DND-41 (cell line): Measurements from ENCODE around the gene STMN1.
"Not testable (repeated sequence)": the region's sequence is repeated elsewhere in the genome, so short reads cannot be mapped to it uniquely, and the experiment has no call there.

Experiments used
- ATAC-seq: fragments of 200-7000 bp; cut with Tn5 transposase; 3 replicates; pipeline ENCODE4 v1.9.1; 2021; ENCODE audit warnings: low read depth; ENCODE audit not compliant: insufficient read depth
- DNase-seq: peaks from one replicate; pipeline ENCODE4 v3.0.0-alpha.2; 2020
- H2AFZ ChIP-seq: 2 replicates; pipeline ENCODE4 v1.6.0; 2012; ENCODE audit warnings: low read depth, low read length
- H3K27ac ChIP-seq: 2 replicates; pipeline ENCODE4 v1.5.1; 2012; ENCODE audit warnings: low read length, inconsistent platforms
- H3K27me3 ChIP-seq: fragments of 200-600 bp; sonication (generic); 2 replicates; pipeline ENCODE4 v1.6.0; 2012; ENCODE audit warnings: low read length, mild to moderate bottlenecking, inconsistent platforms; ENCODE audit not compliant: insufficient read depth, poor library complexity
- H3K36me3 ChIP-seq: 2 replicates; pipeline ENCODE4 v1.5.1; 2012; ENCODE audit warnings: low read length, inconsistent platforms; ENCODE audit not compliant: insufficient read depth
- H3K4me1 ChIP-seq: 2 replicates; pipeline ENCODE4 v1.5.1; 2012; ENCODE audit warnings: mild to moderate bottlenecking, low read length; ENCODE audit not compliant: insufficient read depth
- H3K4me2 ChIP-seq: 2 replicates; pipeline ENCODE4 v1.6.0; 2012; ENCODE audit warnings: mild to moderate bottlenecking, moderate library complexity, low read length, inconsistent platforms; ENCODE audit not compliant: insufficient read depth
- H3K4me3 ChIP-seq, 2 experiments: fragments of 200-600 bp in 1 of 2; shearing (Covaris generic) in 1 of 2; 2 replicates each; pipeline ENCODE4 v1.5.1; 2012 to 2016; ENCODE audit warnings: inconsistent platforms in 2 of 2, low read length in 2 of 2, mild to moderate bottlenecking in 2 of 2, low read depth in 1 of 2, moderate library complexity in 1 of 2
- H3K79me2 ChIP-seq: 2 replicates; pipeline ENCODE4 v1.6.0; 2012; ENCODE audit warnings: low read length, inconsistent platforms; ENCODE audit not compliant: insufficient read depth
- H3K9ac ChIP-seq: 2 replicates; pipeline ENCODE4 v1.6.0; 2012; ENCODE audit warnings: low read depth, mild to moderate bottlenecking, inconsistent platforms, low read length, moderate library complexity
- H3K9me3 ChIP-seq: 2 replicates; pipeline ENCODE4 v1.5.1; 2012; ENCODE audit warnings: low read length, moderate library complexity, mild to moderate bottlenecking, inconsistent platforms; ENCODE audit not compliant: insufficient read depth, severe bottlenecking
- H4K20me1 ChIP-seq: 2 replicates; pipeline ENCODE4 v1.6.0; 2012; ENCODE audit warnings: low read length; ENCODE audit not compliant: insufficient read depth
- EZH2 ChIP-seq: IDR thresholded peaks from 3 replicates; pipeline ENCODE4 v1.6.1; 2012; ENCODE audit warnings: borderline replicate concordance, low read depth, mild to moderate bottlenecking, moderate library complexity, low read length, inconsistent platforms; ENCODE audit not compliant: severe bottlenecking
- TF ChIP-seq, protein P1 (sequence below): IDR thresholded peaks from 2 replicates; pipeline ENCODE4 v1.5.1; 2012; ENCODE audit warnings: borderline replicate concordance, low read length, moderate library complexity, mild to moderate bottlenecking; ENCODE audit not compliant: poor library complexity, severe bottlenecking; ENCODE audit errors: extremely low read depth

Gene STMN1

DNA sequence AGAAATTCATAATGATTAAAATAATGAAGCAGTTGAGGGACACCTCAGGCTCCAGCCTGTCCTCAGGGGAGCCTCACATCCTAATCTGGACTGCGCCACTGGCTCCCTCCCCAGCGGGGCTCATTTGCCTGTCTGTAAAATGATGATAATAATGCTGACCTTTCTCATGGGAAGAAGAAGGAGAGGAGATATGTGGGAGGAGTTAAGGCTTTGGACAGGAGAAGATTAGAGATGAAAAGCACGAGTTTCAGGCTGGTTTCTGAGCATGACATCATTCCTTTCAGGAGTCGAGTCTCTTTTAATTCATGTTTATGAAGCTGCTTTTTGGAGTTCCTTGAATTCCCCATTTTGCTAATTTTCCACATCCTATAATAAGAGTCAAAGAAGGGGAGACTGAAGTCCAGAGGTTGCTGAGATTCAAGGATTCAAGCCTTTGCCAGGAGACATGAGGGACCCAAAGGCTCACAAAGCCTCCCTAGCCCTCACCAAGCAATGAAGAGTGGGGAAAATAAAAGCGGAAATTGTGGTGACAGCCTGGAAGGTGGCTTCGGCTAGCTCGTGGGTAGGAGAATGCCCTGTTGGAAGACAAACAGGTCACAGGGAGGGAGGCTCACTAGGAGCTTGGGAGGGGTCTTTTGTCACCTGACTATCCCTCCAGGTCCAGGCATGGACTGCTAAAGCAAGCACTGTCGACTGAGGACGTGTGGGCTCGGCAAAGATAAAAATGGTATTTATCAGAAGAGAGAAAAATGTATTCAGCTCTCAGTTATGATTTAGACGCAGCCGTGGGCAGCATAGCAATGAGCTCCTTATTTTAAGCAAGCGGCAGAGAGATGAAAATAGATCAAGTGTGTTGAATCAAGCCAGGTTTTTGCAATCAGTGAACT lies 27.5 kb upstream of the STMN1 start:
- Histone ChIP-seq H3K36me3 (no peaks in the 10 kb centered on the region), H3K27me3 (no peaks in the 10 kb centered on the region), H3K27ac (peak overlapping the region; percentile 41), H3K4me3 (no peak overlapping the region), H4K20me1 (no peaks in the 10 kb centered on the region), H3K9ac (no peak overlapping the region), H3K4me1 (peaks cover 12% of the 10 kb centered on the region), H2AFZ (no peak overlapping the region), H3K9me3 (no peaks in the 10 kb centered on the region), H3K79me2 (no peaks in the 10 kb centered on the region), H3K4me2 (no peak overlapping the region)
- TF ChIP-seq, protein P1, sequence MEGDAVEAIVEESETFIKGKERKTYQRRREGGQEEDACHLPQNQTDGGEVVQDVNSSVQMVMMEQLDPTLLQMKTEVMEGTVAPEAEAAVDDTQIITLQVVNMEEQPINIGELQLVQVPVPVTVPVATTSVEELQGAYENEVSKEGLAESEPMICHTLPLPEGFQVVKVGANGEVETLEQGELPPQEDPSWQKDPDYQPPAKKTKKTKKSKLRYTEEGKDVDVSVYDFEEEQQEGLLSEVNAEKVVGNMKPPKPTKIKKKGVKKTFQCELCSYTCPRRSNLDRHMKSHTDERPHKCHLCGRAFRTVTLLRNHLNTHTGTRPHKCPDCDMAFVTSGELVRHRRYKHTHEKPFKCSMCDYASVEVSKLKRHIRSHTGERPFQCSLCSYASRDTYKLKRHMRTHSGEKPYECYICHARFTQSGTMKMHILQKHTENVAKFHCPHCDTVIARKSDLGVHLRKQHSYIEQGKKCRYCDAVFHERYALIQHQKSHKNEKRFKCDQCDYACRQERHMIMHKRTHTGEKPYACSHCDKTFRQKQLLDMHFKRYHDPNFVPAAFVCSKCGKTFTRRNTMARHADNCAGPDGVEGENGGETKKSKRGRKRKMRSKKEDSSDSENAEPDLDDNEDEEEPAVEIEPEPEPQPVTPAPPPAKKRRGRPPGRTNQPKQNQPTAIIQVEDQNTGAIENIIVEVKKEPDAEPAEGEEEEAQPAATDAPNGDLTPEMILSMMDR, result no peak
- no peak for TF ChIP-seq EZH2
- peak; percentile 56; the same call in 2 of the 3 replicates for ATAC-seq
- DNase-seq, result no peak

DNA sequence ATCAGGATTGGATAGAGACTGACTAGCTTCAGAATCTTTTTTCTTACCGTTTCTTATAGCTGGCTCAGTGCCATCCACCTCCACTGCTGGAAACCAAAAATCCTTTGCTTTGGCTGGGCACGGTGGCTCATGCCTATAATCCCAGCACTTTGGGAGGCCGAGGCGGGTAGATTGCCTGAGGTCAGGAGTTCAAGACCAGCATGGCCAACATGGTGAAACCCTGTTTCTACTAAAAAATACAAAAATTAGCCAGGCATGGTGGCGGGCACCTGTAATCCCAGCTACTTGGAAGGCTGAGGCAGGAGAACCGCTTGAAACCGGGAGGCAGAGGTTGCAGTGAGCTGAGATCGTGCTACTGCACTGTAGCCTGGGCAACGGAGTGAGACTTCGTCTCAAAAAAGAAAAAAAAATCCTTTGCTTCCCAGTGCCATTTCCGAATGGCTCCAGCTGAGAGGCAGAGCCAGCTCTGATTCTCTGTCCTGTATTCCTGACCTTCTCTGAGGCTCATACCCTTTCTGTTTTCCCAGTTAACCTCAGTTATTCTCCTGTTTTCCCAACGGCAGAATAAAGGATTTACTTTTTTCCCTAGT lies 26.7 kb upstream of the STMN1 start:
- H3K27ac ChIP-seq, ATAC-seq, H2AFZ ChIP-seq: not testable (repeated sequence)

GRCh38 chr1:25932321-25932720 lies 26.1 kb upstream of the STMN1 start:
- Histone ChIP-seq H3K79me2 (no peaks in the 10 kb centered on the region), H3K4me2 (no peak overlapping the region), H4K20me1 (no peaks in the 10 kb centered on the region), H3K9ac (no peak overlapping the region), H2AFZ (no peak overlapping the region), H3K27ac (no peak overlapping the region), H3K4me3 (no peak overlapping the region), H3K4me1 (peaks cover 17% of the 10 kb centered on the region), H3K9me3 (no peaks in the 10 kb centered on the region), H3K27me3 (no peaks in the 10 kb centered on the region), H3K36me3 (no peaks in the 10 kb centered on the region)
- DNase-seq (no peak), ATAC-seq (no peak)
- TF ChIP-seq, protein P1, result no peak
- no peak for TF ChIP-seq EZH2

More for the DNA sequence above, 26.7 kb upstream of the STMN1 start:
- not testable (repeated sequence) for H3K9ac ChIP-seq, H3K4me2 ChIP-seq, H4K20me1 ChIP-seq, H3K9me3 ChIP-seq, DNase-seq, H3K4me3 ChIP-seq, H3K27me3 ChIP-seq, H3K79me2 ChIP-seq, H3K36me3 ChIP-seq
- H3K4me1 ChIP-seq, result peaks cover 12% of the 10 kb centered on the region

- H3K9me3 ChIP-seq, result no peaks in the 10 kb centered on the region
- ATAC-seq (no peak), DNase-seq (no peak)
- no peaks in the 10 kb centered on the region for H4K20me1 ChIP-seq
- no peak overlapping the region for H3K9ac ChIP-seq
- H3K4me2 ChIP-seq, result no peak overlapping the region
- no peak for TF ChIP-seq EZH2
- TF ChIP-seq, protein P1, result no peak
- H3K4me1 ChIP-seq, result peaks cover 15% of the 10 kb centered on the region
- H3K79me2 ChIP-seq, result no peaks in the 10 kb centered on the region
- H3K27me3 ChIP-seq, result no peaks in the 10 kb centered on the region
- no peak overlapping the region for H3K27ac ChIP-seq
- H3K4me3 ChIP-seq, result no peak overlapping the region
- H3K36me3 ChIP-seq, result no peaks in the 10 kb centered on the region
- H2AFZ ChIP-seq, result no peak overlapping the region
These were observed 22.8 kb upstream of the STMN1 start for GRCh38 chr1:25929016-25929415.
